A549 (cell line): ENCODE data around the gene NFKBIE. TPM values are rescaled to one million over a fixed set of nuclear protein-coding genes. Genes with fewer than 3 reads are reported as not detected.

Experiments used
- ATAC-seq, 2 experiments: fragments of 200-7000 bp in 1 of 2; fragments of >200 bp in 1 of 2; cut with Nextera tagmentation in 1 of 2; cut with Tn5 transposase in 1 of 2; 3 replicates each; pipeline versions ENCODE4 v1.8.0 to v1.9.1; 2018 to 2020; ENCODE audit warnings: mild to moderate bottlenecking in 1 of 2, moderate library complexity in 1 of 2
- CTCF ChIA-PET: fragments of 300-600 bp; sonication (Branson Sonifier 250); formaldehyde crosslinking; extraction: SDS; loops from one replicate; lab custom pipeline; 2021; ENCODE audit warnings: antibody characterized with exemption, inconsistent platforms; lab: Yijun Ruan, JAX
- POLR2A ChIA-PET: fragments of 350-600 bp; formaldehyde crosslinking; extraction: SDS; loops from one replicate; lab custom pipeline; 2021; ENCODE audit warnings: antibody characterized with exemption, inconsistent platforms; lab: Yijun Ruan, JAX
- DNase-seq, 2 experiments: peaks; one replicate each; pipeline versions ENCODE4 v3.0.0 to v3.0.0-alpha.2; 2011 to 2016; ENCODE audit warnings: low read depth in 1 of 2, low spot score in 1 of 2
- FAIRE-seq: peaks from 2 replicates; lab custom pipeline; 2011; peaks lifted over from hg19 to GRCh38; lab: Jason Lieb, UNC
- H3K27ac ChIP-seq, 2 experiments: fragments of >200 bp; sonication (Bioruptor Twin); formaldehyde crosslinking; 3 replicates each; pipeline ENCODE4 v1.5.1; 2016 to 2017
- H3K4me1 ChIP-seq: fragments of >200 bp; sonication (Bioruptor Twin); formaldehyde crosslinking; 3 replicates; pipeline ENCODE4 v1.6.1; 2016
- H3K4me2 ChIP-seq: fragments of >200 bp; sonication (Bioruptor Twin); formaldehyde crosslinking; 3 replicates; pipeline ENCODE4 v1.6.1; 2016
- H3K4me3 ChIP-seq: fragments of >200 bp; sonication (Bioruptor Twin); formaldehyde crosslinking; 3 replicates; pipeline ENCODE4 v1.5.1; 2016
- H3K9me3 ChIP-seq: fragments of >200 bp; sonication (Bioruptor Twin); formaldehyde crosslinking; 3 replicates; pipeline ENCODE4 v1.6.1; 2016
- CBX8 ChIP-seq: fragments of 200-600 bp; sonication (generic); IDR thresholded peaks from 2 replicates; pipeline ENCODE4 v1.6.1; 2016
- CEBPB ChIP-seq, 2 experiments: fragments of >200 bp in 1 of 2; sonication (Bioruptor Twin) in 1 of 2; formaldehyde crosslinking in 1 of 2; IDR thresholded peaks; 2 replicates each; pipeline ENCODE4 v1.6.1; 2012 to 2016
- CHD4 ChIP-seq: fragments of 200-600 bp; sonication (generic); IDR thresholded peaks from 2 replicates; pipeline ENCODE4 v1.6.1; 2016; ENCODE audit warnings: antibody characterized with exemption, mild to moderate bottlenecking, borderline replicate concordance
- EHMT2 ChIP-seq: fragments of 200-600 bp; sonication (generic); IDR thresholded peaks from 2 replicates; pipeline ENCODE4 v1.6.1; 2016; ENCODE audit warnings: antibody characterized with exemption, low read depth, mild to moderate bottlenecking, moderate library complexity
- EP300 ChIP-seq, 2 experiments: fragments of >200 bp; sonication (Bioruptor Twin); formaldehyde crosslinking; IDR thresholded peaks; 2 replicates in 1 of 2; 3 replicates in 1 of 2; pipeline ENCODE4 v1.6.1; 2016 to 2017
- ESRRA ChIP-seq: fragments of 150-350 bp; IDR thresholded peaks from 2 replicates; pipeline ENCODE4 v1.6.1; 2014; ENCODE audit warnings: mild to moderate bottlenecking, low read length, borderline replicate concordance
- GATA3 ChIP-seq: IDR thresholded peaks from 2 replicates; pipeline ENCODE4 v1.6.1; 2012; ENCODE audit warnings: borderline replicate concordance
- HDAC2 ChIP-seq: fragments of 200-600 bp; sonication (generic); IDR thresholded peaks from 2 replicates; pipeline ENCODE4 v1.6.1; 2016
- HEYL ChIP-seq: fragments of 250-450 bp; sonication (Bioruptor Pico); IDR thresholded peaks from 2 replicates; pipeline ENCODE4 v1.8.0; 2021; ENCODE audit warnings: mild to moderate bottlenecking, moderate library complexity
- HOXB5 ChIP-seq: fragments of 250-450 bp; sonication (Bioruptor Pico); IDR thresholded peaks from 2 replicates; pipeline ENCODE4 v1.5.0; 2020; ENCODE audit warnings: mild to moderate bottlenecking, moderate library complexity
- JUNB ChIP-seq: fragments of >200 bp; sonication (Bioruptor Twin); formaldehyde crosslinking; IDR thresholded peaks from 2 replicates; pipeline ENCODE4 v1.6.1; 2016
- KDM5A ChIP-seq: fragments of 200-600 bp; sonication (generic); IDR thresholded peaks from 2 replicates; pipeline ENCODE4 v1.6.1; 2016; ENCODE audit warnings: antibody characterized with exemption, mild to moderate bottlenecking
- MAFK ChIP-seq: fragments of 450-650 bp; IDR thresholded peaks from 2 replicates; pipeline ENCODE4 v1.6.1; 2014; ENCODE audit not compliant: partially characterized antibody
- MAZ ChIP-seq: fragments of 150-350 bp; IDR thresholded peaks from 2 replicates; pipeline ENCODE4 v1.6.1; 2014; ENCODE audit warnings: antibody characterized with exemption, low read depth, low read length, borderline replicate concordance
- MYC ChIP-seq: IDR thresholded peaks from 2 replicates; pipeline ENCODE4 v1.6.1; 2012; ENCODE audit warnings: mild to moderate bottlenecking, inconsistent platforms, low read length, improper control_type of control experiment, borderline replicate concordance
- NFE2L2 ChIP-seq: fragments of 150-350 bp; conservative IDR thresholded peaks from 2 replicates; pipeline ENCODE4 v1.6.1; 2014; ENCODE audit warnings: low read length
- POLR2AphosphoS2 ChIP-seq: conservative IDR thresholded peaks from 2 replicates; pipeline ENCODE4 v1.6.1; 2012; ENCODE audit warnings: low read length, improper control_type of control experiment, inconsistent platforms
- RARB ChIP-seq: fragments of 250-450 bp; sonication (Bioruptor Pico); IDR thresholded peaks from 2 replicates; pipeline ENCODE4 v1.8.0; 2021; ENCODE audit warnings: mild to moderate bottlenecking, moderate library complexity
- RCOR1 ChIP-seq: fragments of 150-350 bp; IDR thresholded peaks from 2 replicates; pipeline ENCODE4 v1.6.1; 2014; ENCODE audit warnings: antibody characterized with exemption, low read length, low read depth
- ZSCAN20 ChIP-seq: fragments of 250-450 bp; sonication (Bioruptor Pico); IDR thresholded peaks from 2 replicates; pipeline ENCODE4 v1.8.0; 2022; ENCODE audit warnings: mild to moderate bottlenecking, moderate library complexity
- WGBS: methylation state at CpG from one replicate; pipeline ENCODE4 v1.1.6; 2017; ENCODE audit errors: missing lambda C conversion rate; 5-methylcytosine and 5-hydroxymethylcytosine counted together
- polyA plus RNA-seq, 4 experiments: library from polyadenylated mRNA; depleted of rRNA in 3 of 4; stranded (reverse); fragments of >200 nt; fragmentation: RNase III in 1 of 4; extraction: RNeasy Plus Mini Kit Qiagen cat#74134 plus additional on column Dnase treatment in 1 of 4; gene quantifications; 2 replicates in 3 of 4; 3 replicates in 1 of 4; pipeline ENCODE4 v1.2.3, GENCODE V29; 2011 to 2017
- TF ChIP-seq, protein P1 (sequence below): fragments of >200 bp; sonication (Bioruptor Twin); formaldehyde crosslinking; IDR thresholded peaks from 3 replicates; pipeline ENCODE4 v1.5.1; 2016
- TF ChIP-seq, protein P2 (sequence below): fragments of 200-600 bp; sonication (generic); IDR thresholded peaks from 2 replicates; pipeline ENCODE4 v1.6.1; 2016; ENCODE audit warnings: antibody characterized with exemption, mild to moderate bottlenecking, moderate library complexity
- TF ChIP-seq, protein P3 (sequence below): fragments of 250-450 bp; sonication (Bioruptor Pico); IDR thresholded peaks from 2 replicates; pipeline ENCODE4 v1.5.0; 2020; ENCODE audit warnings: low read depth, mild to moderate bottlenecking, moderate library complexity
- TF ChIP-seq, protein P4 (sequence below): IDR thresholded peaks from 2 replicates; pipeline ENCODE4 v1.6.1; 2012
- TF ChIP-seq, protein P5 (sequence below): IDR thresholded peaks from 2 replicates; pipeline ENCODE4 v1.6.1; 2012

The NFKBIE gene
- polyA plus RNA-seq, 2 of the 4 experiments (the other 2 are of a cell fraction), result 6.0 to 6.3 TPM

DNA sequence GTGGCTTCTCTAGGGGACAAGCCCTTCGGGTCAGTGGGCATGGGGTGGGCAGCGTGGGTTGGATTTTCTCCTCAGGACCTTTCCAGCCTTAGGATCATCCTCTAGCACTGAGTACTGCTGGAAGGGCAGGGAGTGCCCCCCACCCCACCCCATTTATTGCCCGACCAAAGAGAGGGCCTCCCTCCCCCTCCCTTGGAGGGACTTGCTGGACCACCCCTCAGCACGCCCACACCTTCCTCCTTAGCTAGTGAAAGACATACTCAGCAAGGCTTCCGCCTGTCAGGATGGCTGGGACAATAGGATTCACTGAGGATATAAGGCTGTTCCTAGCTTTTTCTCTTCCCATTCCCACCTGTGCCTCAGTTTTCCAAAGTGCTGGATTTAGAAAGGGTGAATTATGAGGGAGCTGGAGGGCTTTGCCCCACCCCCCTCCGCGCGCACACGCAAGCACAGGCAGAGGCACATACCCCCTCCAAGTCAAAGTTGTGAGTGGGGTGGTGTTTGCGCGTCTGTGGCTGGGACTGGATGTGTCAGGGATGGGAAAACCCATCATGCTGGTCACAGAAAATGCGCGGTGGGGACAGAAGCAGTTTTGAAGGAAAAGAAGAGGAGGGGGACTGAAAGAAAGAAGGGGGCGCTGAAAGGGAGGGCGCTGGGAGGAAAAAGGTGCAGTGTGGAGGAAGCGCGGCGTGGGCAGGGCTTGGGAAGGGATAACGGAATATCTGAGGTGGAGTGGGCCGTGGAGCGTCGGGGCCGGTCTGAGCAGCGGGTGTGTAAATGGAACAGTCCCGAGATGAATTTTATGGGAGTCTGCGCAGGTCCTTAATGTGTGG is 42.6 kb downstream of the NFKBIE start:
- H3K4me1 ChIP-seq, result peaks cover 71% of the 10 kb centered on the region
- H3K4me2 ChIP-seq, result peak overlapping the region; percentile 93
- ChIA-PET POLR2A (interaction anchor here (1.6 to 2.0 kb wide), 2 partner anchors 24 to 25 kb away, joined by 14 to 16 read pairs; partner anchors contain the start of gene HSP90AB1), CTCF (interaction anchor here (1.5 to 9.2 kb wide), 4 partner anchors 13 to 71 kb away, joined by 3 to 111 read pairs (median 4); no protein-coding TSS in a partner anchor)
- WGBS, result 14% methylated on average over 18 of the region's 26 CpGs
- ATAC-seq (peak; percentile 10 to 39), FAIRE-seq (no peak), DNase-seq (peak in 1 of 2 experiments; percentile 62)
- H3K9me3 ChIP-seq, result no peaks in the 10 kb centered on the region
- peak overlapping the region; percentile 60 for H3K4me3 ChIP-seq
- peak overlapping the region; percentile 67 to 98 for H3K27ac ChIP-seq
- TF ChIP-seq, protein P1, sequence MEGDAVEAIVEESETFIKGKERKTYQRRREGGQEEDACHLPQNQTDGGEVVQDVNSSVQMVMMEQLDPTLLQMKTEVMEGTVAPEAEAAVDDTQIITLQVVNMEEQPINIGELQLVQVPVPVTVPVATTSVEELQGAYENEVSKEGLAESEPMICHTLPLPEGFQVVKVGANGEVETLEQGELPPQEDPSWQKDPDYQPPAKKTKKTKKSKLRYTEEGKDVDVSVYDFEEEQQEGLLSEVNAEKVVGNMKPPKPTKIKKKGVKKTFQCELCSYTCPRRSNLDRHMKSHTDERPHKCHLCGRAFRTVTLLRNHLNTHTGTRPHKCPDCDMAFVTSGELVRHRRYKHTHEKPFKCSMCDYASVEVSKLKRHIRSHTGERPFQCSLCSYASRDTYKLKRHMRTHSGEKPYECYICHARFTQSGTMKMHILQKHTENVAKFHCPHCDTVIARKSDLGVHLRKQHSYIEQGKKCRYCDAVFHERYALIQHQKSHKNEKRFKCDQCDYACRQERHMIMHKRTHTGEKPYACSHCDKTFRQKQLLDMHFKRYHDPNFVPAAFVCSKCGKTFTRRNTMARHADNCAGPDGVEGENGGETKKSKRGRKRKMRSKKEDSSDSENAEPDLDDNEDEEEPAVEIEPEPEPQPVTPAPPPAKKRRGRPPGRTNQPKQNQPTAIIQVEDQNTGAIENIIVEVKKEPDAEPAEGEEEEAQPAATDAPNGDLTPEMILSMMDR, result no peak
- TF ChIP-seq CHD4, result no peak
- TF ChIP-seq CBX8, result no peak
- no peak for TF ChIP-seq RCOR1
- TF ChIP-seq MAZ, result no peak
- TF ChIP-seq CEBPB (IDR thresholded peaks at IDR 0.05), result no peak
- TF ChIP-seq HOXB5 (CRISPR knock-in tag), result no peak
- TF ChIP-seq GATA3, result no peak
- TF ChIP-seq HDAC2, result no peak
- no peak for TF ChIP-seq MAFK
- no peak for TF ChIP-seq ZSCAN20 (CRISPR knock-in tag)
- no peak for TF ChIP-seq KDM5A
- TF ChIP-seq, protein P2, sequence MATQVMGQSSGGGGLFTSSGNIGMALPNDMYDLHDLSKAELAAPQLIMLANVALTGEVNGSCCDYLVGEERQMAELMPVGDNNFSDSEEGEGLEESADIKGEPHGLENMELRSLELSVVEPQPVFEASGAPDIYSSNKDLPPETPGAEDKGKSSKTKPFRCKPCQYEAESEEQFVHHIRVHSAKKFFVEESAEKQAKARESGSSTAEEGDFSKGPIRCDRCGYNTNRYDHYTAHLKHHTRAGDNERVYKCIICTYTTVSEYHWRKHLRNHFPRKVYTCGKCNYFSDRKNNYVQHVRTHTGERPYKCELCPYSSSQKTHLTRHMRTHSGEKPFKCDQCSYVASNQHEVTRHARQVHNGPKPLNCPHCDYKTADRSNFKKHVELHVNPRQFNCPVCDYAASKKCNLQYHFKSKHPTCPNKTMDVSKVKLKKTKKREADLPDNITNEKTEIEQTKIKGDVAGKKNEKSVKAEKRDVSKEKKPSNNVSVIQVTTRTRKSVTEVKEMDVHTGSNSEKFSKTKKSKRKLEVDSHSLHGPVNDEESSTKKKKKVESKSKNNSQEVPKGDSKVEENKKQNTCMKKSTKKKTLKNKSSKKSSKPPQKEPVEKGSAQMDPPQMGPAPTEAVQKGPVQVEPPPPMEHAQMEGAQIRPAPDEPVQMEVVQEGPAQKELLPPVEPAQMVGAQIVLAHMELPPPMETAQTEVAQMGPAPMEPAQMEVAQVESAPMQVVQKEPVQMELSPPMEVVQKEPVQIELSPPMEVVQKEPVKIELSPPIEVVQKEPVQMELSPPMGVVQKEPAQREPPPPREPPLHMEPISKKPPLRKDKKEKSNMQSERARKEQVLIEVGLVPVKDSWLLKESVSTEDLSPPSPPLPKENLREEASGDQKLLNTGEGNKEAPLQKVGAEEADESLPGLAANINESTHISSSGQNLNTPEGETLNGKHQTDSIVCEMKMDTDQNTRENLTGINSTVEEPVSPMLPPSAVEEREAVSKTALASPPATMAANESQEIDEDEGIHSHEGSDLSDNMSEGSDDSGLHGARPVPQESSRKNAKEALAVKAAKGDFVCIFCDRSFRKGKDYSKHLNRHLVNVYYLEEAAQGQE, result no peak
- TF ChIP-seq ESRRA, result no peak
- TF ChIP-seq, protein P3, sequence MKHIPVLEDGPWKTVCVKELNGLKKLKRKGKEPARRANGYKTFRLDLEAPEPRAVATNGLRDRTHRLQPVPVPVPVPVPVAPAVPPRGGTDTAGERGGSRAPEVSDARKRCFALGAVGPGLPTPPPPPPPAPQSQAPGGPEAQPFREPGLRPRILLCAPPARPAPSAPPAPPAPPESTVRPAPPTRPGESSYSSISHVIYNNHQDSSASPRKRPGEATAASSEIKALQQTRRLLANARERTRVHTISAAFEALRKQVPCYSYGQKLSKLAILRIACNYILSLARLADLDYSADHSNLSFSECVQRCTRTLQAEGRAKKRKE (CRISPR knock-in tag), result no peak
- no peak for TF ChIP-seq MYC

DNA sequence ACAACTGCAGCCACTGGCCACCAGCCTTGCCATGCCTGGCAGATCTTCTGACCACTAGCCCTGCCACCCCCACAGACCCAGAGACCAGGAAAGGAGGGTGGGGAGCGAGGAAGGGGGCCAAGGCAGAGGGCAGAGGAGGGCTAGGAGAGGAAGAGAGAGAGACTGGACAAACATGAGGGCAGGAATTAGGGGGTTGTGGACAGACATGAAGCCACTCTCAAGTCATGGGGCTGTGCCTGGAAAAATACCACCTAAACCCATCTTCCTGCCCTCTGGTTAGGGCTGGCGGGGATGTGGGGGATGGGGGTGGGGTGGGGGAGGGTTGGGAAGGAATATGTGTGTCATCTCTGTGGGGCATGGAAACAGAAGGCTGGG is 43.4 kb downstream of the NFKBIE start:
- ChIA-PET CTCF (interaction anchor here (0.7 to 9.2 kb wide), 13 partner anchors 8 to 101 kb away, joined by 3 to 111 read pairs (median 5); partner anchors contain the start of gene HSP90AB1), POLR2A (interaction anchor here (1.6 kb wide), 1 partner anchor 24 kb away, joined by 14 read pairs; the partner anchor contains the start of gene HSP90AB1)
- DNase-seq (no peak), FAIRE-seq (no peak), ATAC-seq (peak in 1 of 2 experiments; percentile 1; a peak in 3 of 6 replicates)
- WGBS, result no CpG with 5 or more reads among the region's 2 CpGs
- TF ChIP-seq EHMT2 (no peak), EP300 (IDR thresholded peaks at IDR 0.05) (no peak), RARB (CRISPR knock-in tag) (no peak), HEYL (CRISPR knock-in tag) (no peak), NFE2L2 (no peak), JUNB (no peak), POLR2AphosphoS2 (no peak), CBX8 (no peak)
- TF ChIP-seq, protein P4, sequence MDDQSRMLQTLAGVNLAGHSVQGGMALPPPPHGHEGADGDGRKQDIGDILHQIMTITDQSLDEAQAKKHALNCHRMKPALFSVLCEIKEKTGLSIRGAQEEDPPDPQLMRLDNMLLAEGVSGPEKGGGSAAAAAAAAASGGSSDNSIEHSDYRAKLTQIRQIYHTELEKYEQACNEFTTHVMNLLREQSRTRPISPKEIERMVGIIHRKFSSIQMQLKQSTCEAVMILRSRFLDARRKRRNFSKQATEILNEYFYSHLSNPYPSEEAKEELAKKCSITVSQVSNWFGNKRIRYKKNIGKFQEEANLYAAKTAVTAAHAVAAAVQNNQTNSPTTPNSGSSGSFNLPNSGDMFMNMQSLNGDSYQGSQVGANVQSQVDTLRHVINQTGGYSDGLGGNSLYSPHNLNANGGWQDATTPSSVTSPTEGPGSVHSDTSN, result no peak
- TF ChIP-seq, protein P5, sequence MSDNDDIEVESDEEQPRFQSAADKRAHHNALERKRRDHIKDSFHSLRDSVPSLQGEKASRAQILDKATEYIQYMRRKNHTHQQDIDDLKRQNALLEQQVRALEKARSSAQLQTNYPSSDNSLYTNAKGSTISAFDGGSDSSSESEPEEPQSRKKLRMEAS, result no peak
- Histone ChIP-seq H3K4me2 (peak overlapping the region; percentile 93), H3K4me1 (peaks cover 73% of the 10 kb centered on the region), H3K4me3 (no peak overlapping the region), H3K9me3 (no peaks in the 10 kb centered on the region), H3K27ac (peak overlapping the region; percentile 67 to 98)
